Measurements from ENCODE around the gene NDST3.

- TF ChIP-seq POLR2AphosphoS5 (IDR thresholded peaks at IDR 0.05; ENCODE audit: low read depth, low read length), result no peak
- TF ChIP-seq POLR2A (IDR thresholded peaks at IDR 0.05; ENCODE audit: low read depth, low read length), result no peak
Observed at GRCh38 chr4:118139241-118139640, 105.0 kb downstream of the NDST3 start.

Measured in GM12892 (cell line).